Common myeloid progenitor, CD34-positive (primary cell): ENCODE results near the gene DYRK3.

Experiments
- CTCF ChIA-PET: fragments of 350-600 bp; sonication (Branson Sonifier 250); formaldehyde crosslinking; loops from one replicate; lab custom pipeline; 2021; ENCODE audit warnings: antibody characterized with exemption; lab: Charles Lee
- POLR2A ChIA-PET: fragments of 350-600 bp; sonication (Branson Sonifier 250); formaldehyde crosslinking; loops from one replicate; lab custom pipeline; 2021; ENCODE audit warnings: antibody characterized with exemption; lab: Charles Lee
- DNase-seq, 3 donors: peaks; one replicate each; pipeline versions ENCODE4 v3.0.0 to v3.0.0-alpha.2; 2013
- H3K27ac ChIP-seq, 2 experiments: 1 replicate in 1 of 2; 2 replicates in 1 of 2; pipeline ENCODE4 v1.7.0; 2013; ENCODE audit warnings: inconsistent platforms in 2 of 2, low read length in 2 of 2, mild to moderate bottlenecking in 2 of 2, low read depth in 1 of 2, moderate library complexity in 1 of 2; ENCODE audit not compliant: severe bottlenecking in 2 of 2, insufficient read depth in 1 of 2, poor library complexity in 1 of 2
- H3K27me3 ChIP-seq, 5 experiments: replicated peaks in 2 of 5; 1 replicate in 3 of 5; 2 replicates in 2 of 5; pipeline versions ENCODE4 v1.6.1 to v1.7.0; 2013; ENCODE audit warnings: low read length in 4 of 5, mild to moderate bottlenecking in 2 of 5, moderate library complexity in 2 of 5, inconsistent platforms in 1 of 5; ENCODE audit not compliant: insufficient read depth in 5 of 5, control insufficient read depth in 4 of 5
- H3K36me3 ChIP-seq, 4 experiments: 1 replicate in 2 of 4; 2 replicates in 2 of 4; pipeline versions ENCODE4 v1.6.1 to v1.7.0; 2013; ENCODE audit warnings: low read length in 3 of 4, control low read depth in 1 of 4, mild to moderate bottlenecking in 1 of 4; ENCODE audit not compliant: control insufficient read depth in 4 of 4, insufficient read depth in 4 of 4
- H3K4me1 ChIP-seq, 4 experiments: 1 replicate in 3 of 4; 2 replicates in 1 of 4; pipeline versions ENCODE4 v1.6.1 to v1.7.1; 2013; ENCODE audit warnings: low read length in 3 of 4, mild to moderate bottlenecking in 3 of 4, control low read depth in 1 of 4, inconsistent platforms in 1 of 4, moderate library complexity in 1 of 4; ENCODE audit not compliant: control insufficient read depth in 4 of 4, insufficient read depth in 4 of 4; ENCODE audit errors: control extremely low read depth in 1 of 4
- H3K4me3 ChIP-seq, 7 experiments: 1 replicate in 4 of 7; 2 replicates in 3 of 7; pipeline versions ENCODE4 v1.5.1 to v1.7.0; 2013; ENCODE audit warnings: mild to moderate bottlenecking in 7 of 7, low read length in 6 of 7, moderate library complexity in 6 of 7, inconsistent platforms in 2 of 7, low read depth in 2 of 7, control low read depth in 1 of 7; ENCODE audit not compliant: insufficient read depth in 4 of 7, control insufficient read depth in 1 of 7; ENCODE audit errors: extremely low read depth in 1 of 7
- H3K9me3 ChIP-seq, 5 experiments: 1 replicate in 4 of 5; 2 replicates in 1 of 5; pipeline versions ENCODE4 v1.6.1 to v1.7.1; 2013; ENCODE audit warnings: low read length in 4 of 5, mild to moderate bottlenecking in 2 of 5, inconsistent platforms in 1 of 5, low read depth in 1 of 5, moderate library complexity in 1 of 5; ENCODE audit not compliant: control insufficient read depth in 4 of 5, insufficient read depth in 2 of 5; ENCODE audit errors: control extremely low read depth in 1 of 5
- WGBS: methylation state at CpG from one replicate; pipeline ENCODE4 v1.1.5; 2013; ENCODE audit not compliant: insufficient coverage; 5-methylcytosine and 5-hydroxymethylcytosine counted together

DYRK3 gene

GRCh38 chr1:206651958-206652890 is 16.9 kb downstream of the DYRK3 start:
- DNase-seq, result peak in 2 of 3 donors; percentile 46 to 50
- Histone ChIP-seq H3K36me3 (peaks cover 14 to 22% (median 21%) of the 10 kb centered on the region in 4 experiments), H3K4me3 (no peak overlapping the region), H3K27me3 (no peaks in the 10 kb centered on the region), H3K4me1 (peaks cover 2 to 24% (median 16%) of the 10 kb centered on the region in 4 experiments), H3K9me3 (no peaks in the 10 kb centered on the region), H3K27ac (peak overlapping the region in 1 of 2 experiments; percentile 56)
- ChIA-PET CTCF (interaction anchor here (31.8 to 37.3 kb wide), 2 partner anchors 10 kb away, joined by 989 read pairs; partner anchors contain the start of gene DYRK3), POLR2A (no interaction called here)
- 72% methylated on average over 5 of the region's 5 CpGs for WGBS

- H3K9me3 ChIP-seq, result no peaks in the 10 kb centered on the region
- H3K4me1 ChIP-seq, result peaks cover 9 to 40% (median 30%) of the 10 kb centered on the region in 4 experiments
- ChIA-PET POLR2A (interaction anchor here (1.3 kb wide), 1 partner anchor 10 kb away, joined by 3 read pairs; no protein-coding TSS in a partner anchor), CTCF (interaction anchor here (1.1 to 37.3 kb wide), 3 partner anchors 8 to 109 kb away, joined by 3 to 989 read pairs (median 989); partner anchors contain the start of gene DYRK3)
- no peak overlapping the region for H3K27ac ChIP-seq
- 98% methylated on average over 5 of the region's 7 CpGs for WGBS
- no peak for DNase-seq
- H3K36me3 ChIP-seq, result peaks cover 3 to 9% (median 8%) of the 10 kb centered on the region in 4 experiments
- no peak overlapping the region for H3K4me3 ChIP-seq
- no peaks in the 10 kb centered on the region for H3K27me3 ChIP-seq
Measured at GRCh38 chr1:206653715-206654459, 18.6 kb downstream of the DYRK3 start.

- POLR2A ChIA-PET, result interaction anchor here (1.3 kb wide), 1 partner anchor 9 kb away, joined by 3 read pairs; no protein-coding TSS in a partner anchor
- no peaks in the 10 kb centered on the region for H3K9me3 ChIP-seq
- CTCF ChIA-PET, result interaction anchor here (0.6 to 37.3 kb wide), 6 partner anchors 7 to 404 kb away, joined by 3 to 989 read pairs (median 4); partner anchors contain the start of gene DYRK3
- no peaks in the 10 kb centered on the region for H3K27me3 ChIP-seq
- H3K4me1 ChIP-seq, result peaks cover 9 to 49% (median 39%) of the 10 kb centered on the region in 4 experiments
- no peak for DNase-seq
- H3K4me3 ChIP-seq, result no peak overlapping the region
- H3K36me3 ChIP-seq, result peaks cover 3 to 9% (median 6%) of the 10 kb centered on the region in 4 experiments
- H3K27ac ChIP-seq, result no peak overlapping the region
- 70% methylated on average over 2 of the region's 2 CpGs for WGBS
Measured at GRCh38 chr1:206654828-206655227, 19.5 kb downstream of the DYRK3 start.

GRCh38 chr1:206655471-206655882 is 20.1 kb downstream of the DYRK3 start:
- no peak overlapping the region for H3K4me3 ChIP-seq
- WGBS, result no CpG with 5 or more reads among the region's 4 CpGs
- DNase-seq, result peak in 1 of 3 donors; percentile 31
- H3K27ac ChIP-seq, result no peak overlapping the region
- no peaks in the 10 kb centered on the region for H3K9me3 ChIP-seq
- no peaks in the 10 kb centered on the region for H3K27me3 ChIP-seq
- H3K36me3 ChIP-seq, result peaks cover 2 to 9% (median 5%) of the 10 kb centered on the region in 4 experiments
- CTCF ChIA-PET, result interaction anchor here (0.6 to 37.3 kb wide), 8 partner anchors 6 to 403 kb away, joined by 3 to 989 read pairs (median 3); partner anchors contain the start of gene DYRK3
- POLR2A ChIA-PET, result no interaction called here
- peaks cover 9 to 54% (median 44%) of the 10 kb centered on the region in 4 experiments for H3K4me1 ChIP-seq

GRCh38 chr1:206656936-206657335 is 21.6 kb downstream of the DYRK3 start:
- Histone ChIP-seq H3K36me3 (peaks cover 0 to 2% (median under 1%) of the 10 kb centered on the region in 4 experiments), H3K27ac (no peak overlapping the region), H3K4me3 (no peak overlapping the region), H3K9me3 (no peaks in the 10 kb centered on the region), H3K4me1 (peaks cover 9 to 54% (median 43%) of the 10 kb centered on the region in 4 experiments), H3K27me3 (peaks cover 0 to 2% (median 0%) of the 10 kb centered on the region in 5 experiments)
- ChIA-PET POLR2A (no interaction called here), CTCF (interaction anchor here (1.2 to 37.3 kb wide), 3 partner anchors 5 to 88 kb away, joined by 3 to 989 read pairs (median 989); partner anchors contain the start of gene DYRK3)
- WGBS, result 94% methylated on average over 3 of the region's 3 CpGs
- DNase-seq, result no peak

- ChIA-PET POLR2A (interaction anchor here (0.7 to 2.5 kb wide), 2 partner anchors 23 to 120 kb away, joined by 3 to 9 read pairs; partner anchors contain the start of gene DYRK3), CTCF (interaction anchor here (1.0 to 37.3 kb wide), 8 partner anchors 4 to 137 kb away, joined by 3 to 989 read pairs (median 3); partner anchors contain the start of gene DYRK3)
- Histone ChIP-seq H3K27me3 (peaks cover 0 to 6% (median 0%) of the 10 kb centered on the region in 5 experiments), H3K4me1 (peaks cover 7 to 51% (median 38%) of the 10 kb centered on the region in 4 experiments), H3K36me3 (peaks cover 0 to 2% (median 0%) of the 10 kb centered on the region in 4 experiments), H3K27ac (no peak overlapping the region), H3K9me3 (no peaks in the 10 kb centered on the region), H3K4me3 (peak overlapping the region in 4 of 7 experiments; percentile 4 to 64 (median 55))
- 89% methylated on average over 3 of the region's 6 CpGs for WGBS
- DNase-seq, result peak in 1 of 3 donors; percentile 33
Measured at GRCh38 chr1:206657751-206658150, 22.4 kb downstream of the DYRK3 start.
